ENCODE results near the gene ME3.

The ME3 gene

GRCh38 chr11:86416494-86416893, 255.9 kb downstream of the ME3 start:
- DNase-seq, result no peak

DNA sequence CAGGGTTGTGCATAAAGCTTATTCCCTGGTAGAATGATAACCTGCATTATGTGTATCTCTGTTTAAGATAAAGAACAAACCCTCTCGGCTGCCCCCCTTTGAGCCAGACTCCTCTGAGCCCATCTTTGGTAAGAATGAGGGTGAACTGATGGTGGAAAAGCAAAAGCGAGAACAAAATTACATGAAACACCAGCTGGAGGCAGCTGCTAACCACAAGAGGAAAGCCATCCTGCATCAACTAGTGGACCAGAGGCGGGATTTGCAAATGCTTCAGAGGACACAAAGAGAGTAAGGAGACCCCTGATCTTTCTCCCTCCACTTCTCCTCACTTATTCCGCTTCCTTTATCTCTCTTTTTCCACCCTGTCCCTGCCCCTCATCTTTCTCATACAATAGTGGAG, 257.4 kb downstream of the ME3 start:
- no peak for DNase-seq

DNA sequence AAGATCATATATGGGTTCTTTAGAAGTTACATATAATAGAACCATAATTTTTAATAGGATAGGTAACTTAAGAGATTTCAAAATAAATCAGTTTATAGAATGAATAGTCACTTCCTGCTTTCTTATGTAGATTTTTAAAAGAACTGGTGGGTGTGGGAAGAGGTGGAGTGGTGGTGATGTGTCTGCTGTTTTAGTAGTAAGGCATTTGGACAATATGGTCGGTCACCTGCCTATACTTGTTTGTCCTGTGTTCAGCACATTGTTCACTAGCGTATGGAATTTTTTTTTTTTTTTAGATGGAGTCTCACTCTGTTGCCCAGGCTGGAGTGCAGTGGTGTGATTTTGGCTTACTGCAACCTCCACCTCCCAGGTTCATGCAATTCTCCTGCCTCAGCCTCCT, 258.4 kb downstream of the ME3 start:
- DNase-seq, result no peak

DNA sequence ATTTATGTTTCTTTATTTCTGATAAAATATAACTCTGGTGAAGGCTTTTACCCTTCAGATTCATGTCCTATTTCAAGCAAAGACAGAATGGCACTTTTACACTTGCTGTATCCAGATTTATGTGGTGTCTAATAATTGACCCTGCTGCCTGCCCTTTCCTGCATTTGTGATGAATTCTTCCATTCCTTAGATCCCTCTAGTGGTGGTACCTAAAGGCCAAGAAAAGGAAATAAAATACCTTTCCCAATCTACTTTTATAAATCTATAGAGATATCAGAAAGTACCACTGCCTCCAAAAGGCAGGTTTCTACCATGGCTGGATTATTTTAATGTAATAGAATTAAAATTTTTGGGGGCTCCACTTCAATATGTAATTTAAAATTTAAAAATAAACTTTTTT, 263.6 kb downstream of the ME3 start:
- DNase-seq, result no peak

DNA sequence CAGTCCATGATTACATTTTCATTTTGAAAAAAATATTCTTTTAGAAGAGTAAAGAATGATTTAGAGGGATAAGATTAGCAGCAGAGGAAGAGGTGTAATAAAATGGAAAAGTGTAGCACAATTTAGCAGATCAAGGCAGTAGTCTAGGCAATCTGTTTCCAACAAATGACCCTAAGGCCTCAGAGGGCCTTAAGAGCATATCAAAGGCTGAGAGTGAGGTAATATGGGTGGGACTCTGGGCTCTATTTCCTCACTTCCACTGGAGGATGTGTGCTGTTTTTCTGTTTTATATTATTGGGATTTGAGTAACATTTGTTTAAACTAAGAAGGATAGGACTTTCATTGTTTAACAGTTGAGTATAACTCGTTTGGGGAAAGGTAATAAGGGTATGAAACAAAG, 269.0 kb downstream of the ME3 start:
- DNase-seq, result no peak

GRCh38 chr11:86398106-86398505, 274.3 kb downstream of the ME3 start:
- no peak for DNase-seq

DNA sequence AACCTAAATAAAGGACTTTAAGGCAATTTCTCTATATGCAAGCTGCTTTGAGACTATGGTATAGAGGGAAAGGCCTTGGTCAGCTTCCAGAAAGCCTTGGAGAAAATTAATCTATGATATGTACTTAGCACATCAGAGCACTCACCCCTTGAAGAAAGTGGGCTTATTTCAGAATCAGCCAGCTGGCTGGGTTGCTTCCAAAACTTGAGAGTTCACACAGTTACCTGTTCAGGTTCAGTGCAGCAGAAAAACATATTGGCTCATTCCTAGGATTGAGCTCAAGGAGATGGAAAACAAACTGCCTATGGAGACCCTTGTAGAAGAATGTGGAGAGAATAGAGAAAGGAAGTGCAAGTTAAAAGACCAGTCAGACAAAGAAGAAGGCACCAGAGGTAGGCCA, 275.1 kb downstream of the ME3 start:
- DNase-seq, result no peak

GRCh38 chr11:86396396-86396795, 276.0 kb downstream of the ME3 start:
- no peak for DNase-seq

DNA sequence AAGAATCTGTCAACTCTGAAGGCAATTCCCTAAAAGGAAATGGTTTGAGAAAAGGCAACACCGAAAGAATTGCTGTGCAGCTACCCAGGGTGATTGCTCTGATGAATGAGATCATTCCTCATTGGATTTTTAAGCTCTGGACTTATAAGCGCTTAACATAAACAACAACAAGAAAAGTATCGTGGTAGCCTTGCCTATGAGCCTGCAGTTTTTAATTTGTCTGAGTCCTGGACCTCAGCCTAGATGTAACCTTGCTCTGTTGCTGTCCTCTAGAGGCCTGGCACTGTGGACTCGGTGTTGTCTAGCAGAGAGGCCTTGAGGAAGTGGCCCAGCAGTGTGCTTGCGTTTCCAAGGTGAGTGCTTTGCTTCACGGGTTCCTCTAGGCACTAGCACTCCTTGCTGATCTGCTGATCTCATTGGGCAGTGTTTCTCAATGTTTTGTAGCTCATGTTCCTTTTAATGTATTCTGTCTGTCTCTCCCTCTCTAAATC, 277.3 kb downstream of the ME3 start:
- DNase-seq, result no peak
